ENCODE data around the gene EPG5. TPM values are rescaled to one million over a fixed set of nuclear protein-coding genes. Genes with fewer than 3 reads are reported as not detected.

EPG5 gene
- total RNA-seq, 2 donors from 2014 or later: 25.3 to 33.6 TPM

GRCh38 chr18:45984546-45985235, 17.6 kb upstream of the EPG5 start:
- no peak for TF ChIP-seq CTCF (IDR thresholded peaks at IDR 0.05)
- no peak overlapping the region for H3K27ac ChIP-seq
- no peaks in the 10 kb centered on the region for H3K4me1 ChIP-seq
- no peak overlapping the region for H3K4me3 ChIP-seq
- no peaks in the 10 kb centered on the region for H3K36me3 ChIP-seq
- no peaks in the 10 kb centered on the region for H3K9me3 ChIP-seq
- H3K27me3 ChIP-seq: no peaks in the 10 kb centered on the region
- DNase-seq (ENCODE audit: low spot score): no peak

- H3K36me3 ChIP-seq: no peaks in the 10 kb centered on the region
- no peaks in the 10 kb centered on the region for H3K4me1 ChIP-seq
- no peaks in the 10 kb centered on the region for H3K9me3 ChIP-seq
- H3K4me3 ChIP-seq: no peak overlapping the region
- DNase-seq (ENCODE audit: low spot score): no peak
- no peak overlapping the region for H3K27ac ChIP-seq
- H3K27me3 ChIP-seq: no peaks in the 10 kb centered on the region
- TF ChIP-seq CTCF (IDR thresholded peaks at IDR 0.05): no peak
Measured at GRCh38 chr18:45981821-45982220, 14.7 kb upstream of the EPG5 start.

DNA sequence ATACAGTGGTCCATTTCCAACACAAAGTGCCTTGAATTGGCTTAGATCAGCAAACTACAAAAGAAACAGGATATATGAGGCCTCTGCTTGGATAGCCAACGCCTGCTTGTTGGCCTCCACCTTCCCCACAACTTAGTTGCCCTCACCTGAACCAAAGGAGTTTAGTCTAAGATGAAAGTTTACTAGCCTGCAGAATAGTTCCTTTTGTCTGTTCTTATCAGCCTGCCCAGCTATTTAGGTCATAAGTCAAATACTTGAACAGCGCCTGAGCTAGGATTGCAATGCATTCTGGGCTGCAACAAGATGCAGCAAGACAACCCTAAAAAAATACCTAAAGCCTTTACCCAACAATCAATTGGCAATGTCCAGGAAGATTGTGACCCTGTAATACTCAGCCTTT, 13.1 kb upstream of the EPG5 start:
- H3K27me3 ChIP-seq: no peaks in the 10 kb centered on the region
- H3K27ac ChIP-seq: no peak overlapping the region
- no peaks in the 10 kb centered on the region for H3K4me1 ChIP-seq
- no peaks in the 10 kb centered on the region for H3K9me3 ChIP-seq
- H3K4me3 ChIP-seq: no peak overlapping the region
- H3K36me3 ChIP-seq: no peaks in the 10 kb centered on the region
- TF ChIP-seq CTCF (IDR thresholded peaks at IDR 0.05): no peak
- DNase-seq (ENCODE audit: low spot score): no peak

DNA sequence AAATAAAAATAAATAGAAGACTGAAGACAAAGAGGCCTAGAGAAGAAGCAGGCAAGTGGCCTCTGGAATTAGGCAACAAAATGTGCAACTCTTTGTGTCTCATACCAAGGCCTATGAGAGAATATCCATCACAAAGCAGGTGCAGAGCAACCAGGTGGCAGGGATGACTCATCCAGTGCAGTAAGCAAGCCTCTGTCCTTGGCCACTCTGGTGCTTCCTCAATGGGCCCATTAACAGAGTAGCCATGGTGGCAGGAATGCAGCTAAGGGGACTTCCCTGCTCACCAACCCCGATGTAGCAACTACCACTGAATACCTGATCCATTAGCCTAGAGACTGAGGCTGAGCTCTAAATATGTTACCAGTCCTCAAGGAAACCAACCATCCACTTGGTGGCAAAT, 11.0 kb upstream of the EPG5 start:
- DNase-seq (ENCODE audit: low spot score): no peak

GRCh38 chr18:45976974-45977373, 9.8 kb upstream of the EPG5 start:
- TF ChIP-seq CTCF (IDR thresholded peaks at IDR 0.05): no peak
- no peak overlapping the region for H3K27ac ChIP-seq

More for the DNA sequence above, 11.0 kb upstream of the EPG5 start:
- Histone ChIP-seq H3K27me3 (no peaks in the 10 kb centered on the region), H3K9me3 (no peaks in the 10 kb centered on the region), H3K4me3 (no peak overlapping the region), H3K36me3 (no peaks in the 10 kb centered on the region), H3K27ac (no peak overlapping the region), H3K4me1 (no peaks in the 10 kb centered on the region)
- no peak for TF ChIP-seq CTCF (IDR thresholded peaks at IDR 0.05)

DNA sequence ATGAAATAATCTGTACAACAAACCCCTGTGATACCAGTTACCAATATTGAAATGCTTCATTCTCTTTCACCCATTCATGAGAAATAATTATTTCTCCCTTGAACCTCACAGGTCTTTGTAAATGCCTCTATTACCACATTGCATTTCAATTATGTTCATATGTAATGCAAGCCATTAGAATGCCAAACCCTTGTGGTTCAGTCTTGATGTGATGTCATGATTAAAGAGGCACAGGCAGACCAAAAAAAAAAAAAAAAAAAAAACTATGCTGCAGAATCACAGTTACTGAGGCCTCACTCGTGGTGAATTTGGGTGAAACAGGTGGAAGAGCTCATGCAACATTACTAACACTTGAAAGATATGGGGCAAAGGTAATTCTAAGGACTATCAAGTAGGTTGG, 9.4 kb upstream of the EPG5 start:
- Histone ChIP-seq H3K9me3 (no peaks in the 10 kb centered on the region), H3K27me3 (no peaks in the 10 kb centered on the region), H3K4me1 (no peaks in the 10 kb centered on the region), H3K4me3 (no peak overlapping the region), H3K36me3 (no peaks in the 10 kb centered on the region), H3K27ac (no peak overlapping the region)
- DNase-seq (ENCODE audit: low spot score): no peak
- no peak for TF ChIP-seq CTCF (IDR thresholded peaks at IDR 0.05)

More at GRCh38 chr18:45976974-45977373, 9.8 kb upstream of the EPG5 start:
- Histone ChIP-seq H3K4me3 (no peak overlapping the region), H3K9me3 (no peaks in the 10 kb centered on the region), H3K27me3 (no peaks in the 10 kb centered on the region), H3K36me3 (no peaks in the 10 kb centered on the region), H3K4me1 (no peaks in the 10 kb centered on the region)
- DNase-seq (ENCODE audit: low spot score): no peak

All from right atrium auricular region (tissue), 2 donors.